ENCODE data around the gene ALAD. TPM values are rescaled to one million over a fixed set of nuclear protein-coding genes. Genes with fewer than 3 reads are reported as not detected.

Gene ALAD
- polyA plus RNA-seq, 1 experiment, result 11.8 TPM

DNA sequence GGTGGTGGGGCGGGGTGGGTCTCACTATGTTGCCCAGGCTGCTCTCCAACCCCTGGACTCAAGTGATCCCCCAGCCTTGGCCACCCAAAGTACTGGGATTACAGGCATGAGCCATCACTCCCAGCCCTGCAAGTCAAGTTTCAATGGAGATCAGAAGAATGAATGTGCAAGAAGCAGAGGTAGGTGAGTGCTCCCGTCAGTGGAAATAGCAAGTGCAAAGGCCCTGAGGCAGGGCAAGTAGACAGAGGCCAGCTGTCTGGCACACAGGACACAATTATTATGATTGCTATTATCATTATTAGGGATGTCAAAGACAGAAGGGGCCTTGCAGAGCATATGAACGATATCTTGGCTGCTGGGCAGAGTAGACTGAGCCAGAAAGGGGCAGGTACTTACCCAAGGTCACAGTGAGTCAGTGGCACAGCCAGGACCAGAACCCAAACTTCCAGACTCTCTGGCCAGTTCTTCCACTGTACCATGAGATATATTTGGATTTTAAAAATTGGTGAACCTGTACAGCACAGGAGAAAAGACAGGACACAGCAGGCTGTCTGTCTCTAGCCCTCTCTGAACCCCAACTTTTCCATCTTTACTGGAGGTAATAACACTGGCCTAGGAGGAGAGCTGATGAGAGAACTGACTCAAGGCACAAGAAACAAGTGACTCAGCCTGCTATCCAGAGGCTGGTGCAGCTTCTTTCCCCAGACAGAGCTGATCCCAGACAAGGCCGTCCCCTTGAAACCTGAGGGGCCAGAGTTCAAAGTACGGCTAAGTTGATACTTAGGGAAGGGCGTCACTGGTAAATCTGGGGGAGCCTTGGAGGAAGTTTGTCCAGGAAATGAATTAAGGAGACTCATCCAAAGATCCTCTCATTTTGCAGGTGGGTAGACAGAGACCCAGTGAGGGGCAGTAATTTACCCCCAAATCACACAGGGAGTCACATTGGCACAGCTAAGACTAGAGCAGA is 25.7 kb downstream of the ALAD start:
- DNase-seq (ENCODE audit: low read depth, low spot score), result no peak
- H3K27me3 ChIP-seq (ENCODE audit: control insufficient read depth, insufficient read depth, low read length), result no peaks in the 10 kb centered on the region
- no peaks in the 10 kb centered on the region; the same call in 1 of the 2 replicates for H3K9me3 ChIP-seq (ENCODE audit: control insufficient read depth, insufficient read depth, low read length)
- no peak overlapping the region for H3K27ac ChIP-seq (ENCODE audit: low read depth, low read length)
- TF ChIP-seq, protein P1, sequence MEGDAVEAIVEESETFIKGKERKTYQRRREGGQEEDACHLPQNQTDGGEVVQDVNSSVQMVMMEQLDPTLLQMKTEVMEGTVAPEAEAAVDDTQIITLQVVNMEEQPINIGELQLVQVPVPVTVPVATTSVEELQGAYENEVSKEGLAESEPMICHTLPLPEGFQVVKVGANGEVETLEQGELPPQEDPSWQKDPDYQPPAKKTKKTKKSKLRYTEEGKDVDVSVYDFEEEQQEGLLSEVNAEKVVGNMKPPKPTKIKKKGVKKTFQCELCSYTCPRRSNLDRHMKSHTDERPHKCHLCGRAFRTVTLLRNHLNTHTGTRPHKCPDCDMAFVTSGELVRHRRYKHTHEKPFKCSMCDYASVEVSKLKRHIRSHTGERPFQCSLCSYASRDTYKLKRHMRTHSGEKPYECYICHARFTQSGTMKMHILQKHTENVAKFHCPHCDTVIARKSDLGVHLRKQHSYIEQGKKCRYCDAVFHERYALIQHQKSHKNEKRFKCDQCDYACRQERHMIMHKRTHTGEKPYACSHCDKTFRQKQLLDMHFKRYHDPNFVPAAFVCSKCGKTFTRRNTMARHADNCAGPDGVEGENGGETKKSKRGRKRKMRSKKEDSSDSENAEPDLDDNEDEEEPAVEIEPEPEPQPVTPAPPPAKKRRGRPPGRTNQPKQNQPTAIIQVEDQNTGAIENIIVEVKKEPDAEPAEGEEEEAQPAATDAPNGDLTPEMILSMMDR (IDR thresholded peaks at IDR 0.05; ENCODE audit: low read depth, low read length), result no peak
- H3K4me3 ChIP-seq (ENCODE audit: low read depth, low read length), result no peak overlapping the region
- POLR2A ChIA-PET, result interaction anchor here (1.0 to 1.5 kb wide), 2 partner anchors 26 to 204 kb away, joined by 4 to 7 read pairs; partner anchors contain the start of gene ALAD
- CTCF ChIA-PET, result interaction anchor here (1.0 kb wide), 1 partner anchor 26 kb away, joined by 3 read pairs; the partner anchor contains the start of gene ALAD

DNA sequence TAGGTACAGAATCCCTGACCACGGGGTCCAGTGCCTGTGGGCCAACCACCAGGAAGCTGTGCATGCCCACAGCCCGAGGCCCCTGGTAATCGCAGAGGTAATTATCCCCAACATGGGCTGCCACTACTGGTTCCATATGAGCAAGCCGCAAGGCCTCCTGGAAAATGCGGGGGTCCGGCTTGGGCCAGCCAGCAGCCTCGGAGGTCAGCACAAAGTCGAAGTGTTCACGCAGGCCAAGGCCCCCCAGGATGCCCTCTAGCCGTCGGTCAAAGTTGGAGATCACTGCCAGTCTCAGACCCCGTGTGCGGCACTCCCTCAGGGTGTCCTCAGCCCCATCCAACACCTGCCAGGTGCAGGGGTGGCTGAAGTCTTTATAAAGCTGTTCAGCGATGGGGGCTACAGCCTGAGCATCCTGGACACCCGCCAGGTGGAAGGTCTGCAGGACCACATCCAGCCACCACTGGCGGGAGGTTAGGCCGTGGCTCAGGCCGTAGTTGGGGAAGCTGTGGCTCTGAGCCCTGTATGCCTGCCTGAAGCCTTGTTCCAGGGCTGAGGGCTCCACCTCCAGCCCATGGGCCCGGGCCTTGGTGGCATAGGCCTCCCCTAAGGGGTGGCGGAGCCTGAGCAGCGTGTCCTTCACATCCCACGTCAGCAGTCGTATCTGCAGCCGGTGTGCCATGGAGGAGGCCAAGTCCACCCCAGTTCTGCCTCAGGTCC is 27.2 kb downstream of the ALAD start:
- no peak for DNase-seq (ENCODE audit: low read depth, low spot score)
- ChIA-PET POLR2A (no interaction called here), CTCF (no interaction called here)
- H3K27me3 ChIP-seq (ENCODE audit: control insufficient read depth, insufficient read depth, low read length), result no peaks in the 10 kb centered on the region
- no peaks in the 10 kb centered on the region; the same call in 1 of the 2 replicates for H3K9me3 ChIP-seq (ENCODE audit: control insufficient read depth, insufficient read depth, low read length)
- no peak overlapping the region for H3K27ac ChIP-seq (ENCODE audit: low read depth, low read length)
- H3K4me3 ChIP-seq (ENCODE audit: low read depth, low read length), result no peak overlapping the region
- TF ChIP-seq, protein P1 (IDR thresholded peaks at IDR 0.05; ENCODE audit: low read depth, low read length), result no peak

DNA sequence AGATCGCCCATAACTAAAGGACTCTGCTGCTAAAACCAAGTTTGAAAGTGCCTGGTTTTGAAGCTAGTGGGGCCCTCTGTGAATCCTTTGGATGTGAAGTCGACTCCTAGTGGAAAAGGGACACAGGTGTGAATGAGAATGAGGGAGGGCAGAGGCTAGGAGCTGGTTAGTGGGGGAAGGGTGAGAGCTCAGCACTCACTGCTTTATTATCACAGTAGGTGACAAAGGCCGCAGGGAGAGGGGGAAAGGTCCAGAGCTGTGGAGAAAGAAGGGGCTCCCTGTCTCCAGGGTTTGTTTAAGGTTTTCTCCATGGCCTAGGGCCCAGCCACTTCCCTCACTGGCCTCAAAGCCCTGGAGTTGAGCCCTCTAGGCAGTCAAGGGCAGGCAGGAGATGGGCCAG is 27.8 kb downstream of the ALAD start:
- DNase-seq (ENCODE audit: low read depth, low spot score), result no peak
- POLR2A ChIA-PET, result no interaction called here
- no peak overlapping the region for H3K4me3 ChIP-seq (ENCODE audit: low read depth, low read length)
- no peaks in the 10 kb centered on the region; the same call in 1 of the 2 replicates for H3K9me3 ChIP-seq (ENCODE audit: control insufficient read depth, insufficient read depth, low read length)
- CTCF ChIA-PET, result no interaction called here
- TF ChIP-seq, protein P1 (IDR thresholded peaks at IDR 0.05; ENCODE audit: low read depth, low read length), result no peak
- H3K27me3 ChIP-seq (ENCODE audit: control insufficient read depth, insufficient read depth, low read length), result no peaks in the 10 kb centered on the region
- no peak overlapping the region for H3K27ac ChIP-seq (ENCODE audit: low read depth, low read length)

DNA sequence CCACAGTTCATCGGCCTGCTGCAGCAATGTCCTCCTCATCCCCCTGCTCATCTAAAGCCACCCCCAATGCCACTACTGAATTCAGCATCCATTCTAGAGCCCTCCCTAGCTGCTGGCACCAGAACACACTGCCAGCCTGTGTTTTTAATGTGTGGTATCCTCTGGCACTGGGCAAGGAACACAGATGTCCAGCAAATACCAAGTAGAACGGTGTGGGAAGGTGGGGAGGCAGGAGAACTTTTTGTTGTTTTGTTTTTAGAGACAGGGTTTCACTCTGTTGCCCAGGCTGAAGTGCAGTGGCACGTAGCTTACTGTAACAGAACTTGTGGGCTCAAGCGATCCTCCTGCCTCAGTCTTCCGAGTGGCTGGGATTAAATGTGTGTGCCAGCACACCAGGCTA is 29.0 kb downstream of the ALAD start:
- POLR2A ChIA-PET, result no interaction called here
- TF ChIP-seq, protein P1 (IDR thresholded peaks at IDR 0.05; ENCODE audit: low read depth, low read length), result no peak

More for the DNA sequence above, 29.0 kb downstream of the ALAD start:
- CTCF ChIA-PET, result interaction anchor here (0.9 kb wide), 1 partner anchor 29 kb away, joined by 3 read pairs; the partner anchor contains the start of gene ALAD
- no peaks in the 10 kb centered on the region; the same call in 1 of the 2 replicates for H3K9me3 ChIP-seq (ENCODE audit: control insufficient read depth, insufficient read depth, low read length)
- DNase-seq (ENCODE audit: low read depth, low spot score), result no peak
- no peak overlapping the region for H3K4me3 ChIP-seq (ENCODE audit: low read depth, low read length)
- H3K27ac ChIP-seq (ENCODE audit: low read depth, low read length), result no peak overlapping the region
- H3K27me3 ChIP-seq (ENCODE audit: control insufficient read depth, insufficient read depth, low read length), result peaks cover 2% of the 10 kb centered on the region
